Endothelial cell of umbilical vein (primary cell): Measurements from ENCODE around the gene KIFC3. TPM values are rescaled to one million over a fixed set of nuclear protein-coding genes. Genes with fewer than 3 reads are reported as not detected.
"Not testable (repeated sequence)": the region's sequence is repeated elsewhere in the genome, so short reads cannot be mapped to it uniquely, and the experiment has no call there.

Experiments
- BruUV-seq: library from RNA; stranded (reverse); fragments of 400-500 nt; replicated peaks from 2 replicates; lab custom pipeline; 2021; lab: Mats Ljungman, UMichigan
- CTCF ChIA-PET: fragments of 300-600, 350-600 bp; sonication (Branson Sonifier 250); formaldehyde crosslinking; loops from one replicate; lab custom pipeline; 2021; ENCODE audit warnings: antibody characterized with exemption, inconsistent platforms; lab: Charles Lee
- POLR2A ChIA-PET: fragments of 300-600, 350-600 bp; sonication (Branson Sonifier 250); formaldehyde crosslinking; loops from one replicate; lab custom pipeline; 2021; ENCODE audit warnings: antibody characterized with exemption, inconsistent platforms; lab: Charles Lee
- DNase-seq: peaks from one replicate; pipeline ENCODE4 v3.0.0-alpha.2; 2011; ENCODE audit warnings: low read depth, low spot score
- FAIRE-seq: peaks from 2 replicates; lab custom pipeline; 2011; peaks lifted over from hg19 to GRCh38; lab: Jason Lieb, UNC
- H2AFZ ChIP-seq: 2 replicates; pipeline ENCODE4 v1.6.0; 2012; ENCODE audit warnings: low read depth, low read length, control low read depth, inconsistent platforms
- H3K27ac ChIP-seq: 2 replicates; pipeline ENCODE4 v1.5.1; 2011; ENCODE audit warnings: low read depth, mild to moderate bottlenecking, control low read depth, low read length, moderate library complexity; ENCODE audit not compliant: insufficient read depth
- H3K27me3 ChIP-seq, 2 experiments: 2 replicates each; pipeline versions ENCODE4 v1.6.0 to v1.6.1; 2011; ENCODE audit warnings: low read length in 2 of 2, mixed read lengths in 1 of 2; ENCODE audit not compliant: control insufficient read depth in 2 of 2, insufficient read depth in 2 of 2
- H3K36me3 ChIP-seq, 2 experiments: 2 replicates in 1 of 2; 3 replicates in 1 of 2; pipeline ENCODE4 v1.5.1; 2011; ENCODE audit warnings: low read length in 2 of 2, mild to moderate bottlenecking in 1 of 2, moderate library complexity in 1 of 2; ENCODE audit not compliant: control insufficient read depth in 2 of 2, insufficient read depth in 2 of 2; ENCODE audit errors: extremely low read depth in 1 of 2
- H3K4me1 ChIP-seq: 3 replicates; pipeline ENCODE4 v1.5.1; 2011; ENCODE audit warnings: mild to moderate bottlenecking, low read length; ENCODE audit not compliant: control insufficient read depth, insufficient read depth; ENCODE audit errors: extremely low read depth
- H3K4me2 ChIP-seq: 2 replicates; pipeline ENCODE4 v1.6.1; 2011; ENCODE audit warnings: low read length, control low read depth, mixed read lengths; ENCODE audit not compliant: insufficient read depth
- H3K4me3 ChIP-seq, 3 experiments: fragments of 200-600 bp in 1 of 3; sonication (generic), shearing (Covaris generic) in 1 of 3; replicated peaks in 1 of 3; 2 replicates each; pipeline ENCODE4 v1.5.1; 2011 to 2016; ENCODE audit warnings: control low read depth in 3 of 3, low read length in 3 of 3, mild to moderate bottlenecking in 2 of 3, inconsistent platforms in 1 of 3, low read depth in 1 of 3, moderate library complexity in 1 of 3; ENCODE audit not compliant: insufficient read depth in 1 of 3
- H3K79me2 ChIP-seq: 2 replicates; pipeline ENCODE4 v1.6.0; 2012; ENCODE audit warnings: low read length, inconsistent platforms; ENCODE audit not compliant: control insufficient read depth, insufficient read depth
- H3K9ac ChIP-seq: replicated peaks from 2 replicates; pipeline ENCODE3; 2011; ENCODE audit warnings: low read length, control low read depth; ENCODE audit not compliant: insufficient read depth; ENCODE audit errors: extremely low read depth
- H3K9me1 ChIP-seq: replicated peaks from 3 replicates; pipeline ENCODE4 v1.6.0; 2011; ENCODE audit warnings: mild to moderate bottlenecking, low read length; ENCODE audit not compliant: control insufficient read depth, insufficient read depth; ENCODE audit errors: extremely low read depth
- H3K9me3 ChIP-seq: replicated peaks from 2 replicates; pipeline ENCODE4 v1.5.1; 2012; ENCODE audit warnings: low read length, inconsistent platforms; ENCODE audit not compliant: control insufficient read depth, insufficient read depth
- H4K20me1 ChIP-seq: replicated peaks from 2 replicates; pipeline ENCODE3; 2011; ENCODE audit warnings: mild to moderate bottlenecking, low read length; ENCODE audit not compliant: control insufficient read depth, insufficient read depth; ENCODE audit errors: extremely low read depth
- EZH2 ChIP-seq: IDR thresholded peaks from 2 replicates; pipeline ENCODE4 v1.6.1; 2012; ENCODE audit warnings: borderline replicate concordance, low read depth, mild to moderate bottlenecking, moderate library complexity, low read length, inconsistent platforms; ENCODE audit not compliant: severe bottlenecking
- FOS ChIP-seq: IDR thresholded peaks from 2 replicates; pipeline ENCODE4 v1.6.1; 2011; ENCODE audit warnings: mild to moderate bottlenecking, low read length, moderate library complexity, borderline replicate concordance; ENCODE audit not compliant: insufficient read depth
- GATA2 ChIP-seq: IDR thresholded peaks from 2 replicates; pipeline ENCODE4 v1.7.0; 2011; ENCODE audit warnings: low read depth, mild to moderate bottlenecking, moderate library complexity, mixed read lengths, low read length; ENCODE audit not compliant: insufficient read length, insufficient read depth
- POLR2AphosphoS5 ChIP-seq: IDR thresholded peaks from 2 replicates; pipeline ENCODE4 v1.6.1; 2012; ENCODE audit warnings: low read depth, mild to moderate bottlenecking, control low read depth, low read length, moderate library complexity; ENCODE audit not compliant: insufficient read depth
- dilution Hi-C: fragments of 300-500 bp; cut with MboI; formaldehyde crosslinking; loops from one replicate; pipeline ENCODE4 v1.15.0; 2019; ENCODE audit warnings: low sequenced_read_pairs; ENCODE audit not compliant: extremely low pct_ligation_motif_present
- intact Hi-C: fragments of 100-400 bp; cut with micrococcal nuclease; formaldehyde crosslinking; loops from one replicate; pipeline ENCODE4 v1.10.0; 2022
- polyA plus RNA-seq, 4 experiments: library from polyadenylated mRNA; depleted of rRNA in 3 of 4; stranded (reverse) in 3 of 4; unstranded in 1 of 4; fragments of >200 nt; gene quantifications; 2 replicates each; pipeline versions ENCODE4 v1.2.1 to v1.2.3, GENCODE V29; 2011 to 2012; ENCODE audit warnings: missing spikeins in 1 of 4
- total RNA-seq: library from RNA; stranded (reverse); gene quantifications from 2 replicates; pipeline ENCODE4 v1.2.3, GENCODE V29; 2021
- TF ChIP-seq, protein P1 (sequence below): IDR thresholded peaks from 2 replicates; pipeline ENCODE4 v1.6.1; 2011; ENCODE audit not compliant: insufficient read depth, insufficient read length
- TF ChIP-seq, protein P2 (sequence below), 2 donors: IDR thresholded peaks; 1 replicate in 1 of 2; 2 replicates in 1 of 2; pipeline ENCODE4 v1.5.1; 2011; ENCODE audit warnings: low read length in 2 of 2, mild to moderate bottlenecking in 2 of 2, moderate library complexity in 2 of 2, control low read depth in 1 of 2, inconsistent platforms in 1 of 2, low read depth in 1 of 2; ENCODE audit not compliant: insufficient read depth in 1 of 2; ENCODE audit errors: extremely low read depth in 1 of 2

KIFC3 gene
- total and polyA plus RNA-seq, 2 donors (not counting 3 experiments of a cell fraction or from before 2014, with no cell fraction given), result 36.3 to 62.2 TPM

DNA sequence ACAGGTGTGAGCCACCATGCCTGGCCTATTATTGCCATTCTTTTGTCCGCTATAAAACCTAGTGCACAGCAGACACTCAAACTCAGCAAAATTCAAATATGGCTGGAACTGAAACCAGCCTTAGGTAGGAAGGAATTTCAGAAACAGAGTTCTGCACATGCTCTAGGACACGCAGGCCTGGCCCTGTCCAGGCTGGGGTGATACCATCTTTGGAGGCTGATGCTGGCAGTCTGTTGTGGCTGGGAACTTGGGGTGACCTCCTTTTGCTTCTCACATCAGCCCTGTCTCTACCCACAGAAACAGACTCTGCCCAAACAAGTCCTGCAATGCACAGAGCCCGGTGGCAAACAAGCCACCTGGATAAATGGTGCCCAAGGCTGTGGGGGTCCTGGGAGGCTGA lies 12.6 kb upstream of the KIFC3 start:
- Histone ChIP-seq H3K4me3 (no peak overlapping the region), H3K27me3 (no peaks in the 10 kb centered on the region), H3K9me1 (no peaks in the 10 kb centered on the region), H3K27ac (no peak overlapping the region), H3K9ac (no peak overlapping the region), H2AFZ (no peak overlapping the region), H3K36me3 (no peaks in the 10 kb centered on the region), H3K4me2 (no peak overlapping the region), H3K4me1 (peaks cover 17% of the 10 kb centered on the region), H3K79me2 (no peaks in the 10 kb centered on the region), H3K9me3 (no peaks in the 10 kb centered on the region), H4K20me1 (no peaks in the 10 kb centered on the region)
- no peak for TF ChIP-seq FOS
- TF ChIP-seq, protein P1, sequence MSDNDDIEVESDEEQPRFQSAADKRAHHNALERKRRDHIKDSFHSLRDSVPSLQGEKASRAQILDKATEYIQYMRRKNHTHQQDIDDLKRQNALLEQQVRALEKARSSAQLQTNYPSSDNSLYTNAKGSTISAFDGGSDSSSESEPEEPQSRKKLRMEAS, result no peak
- DNase-seq, result no peak
- dilution Hi-C loops, result no loop called here
- intact Hi-C loops, result no loop called here
- no TSS peak for BruUV-seq
- FAIRE-seq, result no peak
- CTCF ChIA-PET, result no interaction called here
- POLR2A ChIA-PET, result no interaction called here

DNA sequence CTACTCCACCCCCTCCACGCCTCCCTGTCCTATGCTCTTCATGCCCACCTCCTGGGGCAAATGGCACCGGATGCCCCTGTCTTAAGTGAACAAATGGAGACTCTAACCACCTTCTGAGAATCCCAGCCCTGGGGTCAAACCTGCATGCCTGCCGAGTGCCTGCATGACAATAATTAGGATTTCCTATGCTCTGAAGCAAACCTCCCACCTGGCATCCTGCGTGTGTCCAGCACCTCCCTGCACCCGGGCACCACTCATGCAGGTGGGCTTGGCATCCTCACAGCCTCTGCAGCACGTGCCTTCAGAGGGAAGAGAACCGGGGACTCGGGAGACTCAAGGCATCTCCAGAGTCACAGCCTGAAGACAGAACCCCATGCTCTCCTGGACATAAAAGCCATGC lies 11.2 kb upstream of the KIFC3 start:
- dilution Hi-C loops (no loop called here), intact Hi-C loops (no loop called here)
- DNase-seq (no peak), FAIRE-seq (no peak)
- H3K4me2 ChIP-seq, result no peak overlapping the region
- no peaks in the 10 kb centered on the region for H3K9me3 ChIP-seq
- H3K9ac ChIP-seq, result no peak overlapping the region
- ChIA-PET CTCF (no interaction called here), POLR2A (no interaction called here)
- H2AFZ ChIP-seq, result no peak overlapping the region
- H3K4me3 ChIP-seq, result no peak overlapping the region
- no peaks in the 10 kb centered on the region for H3K9me1 ChIP-seq
- no peaks in the 10 kb centered on the region for H3K36me3 ChIP-seq
- no peak for TF ChIP-seq EZH2
- TF ChIP-seq POLR2AphosphoS5, result no peak
- TF ChIP-seq GATA2, result no peak
- TF ChIP-seq, protein P2, sequence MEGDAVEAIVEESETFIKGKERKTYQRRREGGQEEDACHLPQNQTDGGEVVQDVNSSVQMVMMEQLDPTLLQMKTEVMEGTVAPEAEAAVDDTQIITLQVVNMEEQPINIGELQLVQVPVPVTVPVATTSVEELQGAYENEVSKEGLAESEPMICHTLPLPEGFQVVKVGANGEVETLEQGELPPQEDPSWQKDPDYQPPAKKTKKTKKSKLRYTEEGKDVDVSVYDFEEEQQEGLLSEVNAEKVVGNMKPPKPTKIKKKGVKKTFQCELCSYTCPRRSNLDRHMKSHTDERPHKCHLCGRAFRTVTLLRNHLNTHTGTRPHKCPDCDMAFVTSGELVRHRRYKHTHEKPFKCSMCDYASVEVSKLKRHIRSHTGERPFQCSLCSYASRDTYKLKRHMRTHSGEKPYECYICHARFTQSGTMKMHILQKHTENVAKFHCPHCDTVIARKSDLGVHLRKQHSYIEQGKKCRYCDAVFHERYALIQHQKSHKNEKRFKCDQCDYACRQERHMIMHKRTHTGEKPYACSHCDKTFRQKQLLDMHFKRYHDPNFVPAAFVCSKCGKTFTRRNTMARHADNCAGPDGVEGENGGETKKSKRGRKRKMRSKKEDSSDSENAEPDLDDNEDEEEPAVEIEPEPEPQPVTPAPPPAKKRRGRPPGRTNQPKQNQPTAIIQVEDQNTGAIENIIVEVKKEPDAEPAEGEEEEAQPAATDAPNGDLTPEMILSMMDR (IDR thresholded peaks at IDR 0.05; ENCODE audit: extremely low read depth in 1 of 2, insufficient read depth in 1 of 2, low read depth in 1 of 2, low read length in 2 of 2), result no peak
- TF ChIP-seq, protein P1, result no peak
- H3K79me2 ChIP-seq, result no peaks in the 10 kb centered on the region
- no peak overlapping the region for H3K27ac ChIP-seq
- BruUV-seq, result no TSS peak
- H3K4me1 ChIP-seq, result peaks cover 24% of the 10 kb centered on the region
- H4K20me1 ChIP-seq, result no peaks in the 10 kb centered on the region
- no peaks in the 10 kb centered on the region for H3K27me3 ChIP-seq

DNA sequence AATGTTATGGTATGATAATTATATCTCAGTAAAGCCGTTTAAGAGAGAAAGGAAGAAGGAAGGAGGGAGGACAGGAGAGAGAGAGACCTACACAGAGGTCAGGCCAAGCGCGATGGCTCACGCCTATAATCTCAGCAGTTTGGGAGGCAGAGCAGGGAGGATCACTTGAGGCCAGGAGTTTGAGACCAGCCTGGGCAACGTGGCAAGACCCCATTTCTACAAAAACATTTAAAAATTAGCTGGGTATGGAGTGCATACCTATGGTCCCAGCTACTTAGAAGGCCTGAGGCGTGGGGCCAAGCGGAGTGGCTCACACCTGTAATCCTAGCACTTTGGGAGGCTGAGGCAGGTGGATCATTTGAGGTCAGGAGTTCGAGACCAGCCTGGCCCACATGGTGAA lies 9.0 kb upstream of the KIFC3 start:
- H3K9me3 ChIP-seq, POLR2A ChIA-PET, H3K36me3 ChIP-seq, BruUV-seq, H3K4me3 ChIP-seq, FAIRE-seq, intact Hi-C loops, H2AFZ ChIP-seq, DNase-seq, H4K20me1 ChIP-seq, H3K27ac ChIP-seq, H3K9me1 ChIP-seq, H3K4me2 ChIP-seq, H3K9ac ChIP-seq, H3K79me2 ChIP-seq, dilution Hi-C loops, H3K27me3 ChIP-seq: not testable (repeated sequence)
- CTCF ChIA-PET, result interaction anchor here (0.8 to 1.7 kb wide), 3 partner anchors 9 to 52 kb away, joined by 3 to 13 read pairs (median 5); no protein-coding TSS in a partner anchor
- H3K4me1 ChIP-seq, result peaks cover 30% of the 10 kb centered on the region
